Spleen (tissue), 11 donors: ENCODE measurements around the gene PPP5C. TPM values are rescaled to one million over a fixed set of nuclear protein-coding genes. Genes with fewer than 3 reads are reported as not detected.

Source experiments
- DNase-seq: peaks from one replicate; pipeline ENCODE4 v3.0.0-alpha.2; 2020
- H3K27ac ChIP-seq, 8 donors: fragments of 200-600 bp; sonication (generic) in 7 of 8; 1 replicate in 4 of 8; 2 replicates in 4 of 8; pipeline versions ENCODE4 v1.5.0 to v1.8.0; 2016 to 2021; ENCODE audit warnings: inconsistent platforms in 4 of 8, mild to moderate bottlenecking in 4 of 8, moderate library complexity in 1 of 8
- H3K27me3 ChIP-seq, 7 donors: fragments of 200-600 bp; sonication (generic) in 6 of 7; replicated peaks in 1 of 7; 1 replicate in 4 of 7; 2 replicates in 3 of 7; pipeline versions ENCODE4 v1.5.0 to v1.8.0; 2016 to 2021; ENCODE audit warnings: inconsistent platforms in 3 of 7, mild to moderate bottlenecking in 1 of 7
- H3K36me3 ChIP-seq, 6 donors: fragments of 200-600 bp; sonication (generic) in 5 of 6; 1 replicate in 4 of 6; 2 replicates in 2 of 6; pipeline versions ENCODE4 v1.5.0 to v1.8.0; 2016 to 2021; ENCODE audit warnings: inconsistent platforms in 2 of 6
- H3K4me1 ChIP-seq, 6 donors: fragments of 200-600 bp; sonication (generic) in 5 of 6; 1 replicate in 3 of 6; 2 replicates in 3 of 6; pipeline versions ENCODE4 v1.5.0 to v1.8.0; 2016 to 2021; ENCODE audit warnings: inconsistent platforms in 3 of 6
- H3K4me3 ChIP-seq, 8 donors: fragments of 200-600 bp; sonication (generic) in 7 of 8; 1 replicate in 4 of 8; 2 replicates in 4 of 8; pipeline versions ENCODE4 v1.5.0 to v1.8.0; 2016 to 2021; ENCODE audit warnings: inconsistent platforms in 4 of 8, mild to moderate bottlenecking in 4 of 8, moderate library complexity in 2 of 8
- H3K9me3 ChIP-seq, 8 donors: fragments of 200-600 bp; sonication (generic) in 7 of 8; 1 replicate in 4 of 8; 2 replicates in 4 of 8; pipeline versions ENCODE4 v1.5.0 to v1.8.0; 2016 to 2021; ENCODE audit warnings: inconsistent platforms in 4 of 8
- CTCF ChIP-seq, 11 experiments: fragments of 200-600 bp in 7 of 11; fragments of 450-650 bp in 4 of 11; sonication (generic) in 4 of 11; IDR thresholded peaks in 8 of 11; conservative IDR thresholded peaks in 3 of 11; 1 replicate in 7 of 11; 2 replicates in 4 of 11; pipeline versions ENCODE4 v1.4.0 to v1.8.0; 2016 to 2021; ENCODE audit warnings: antibody characterized with exemption in 11 of 11, inconsistent platforms in 4 of 11, mild to moderate bottlenecking in 1 of 11
- POLR2A ChIP-seq, 3 donors: fragments of 450-650 bp; IDR thresholded peaks; one replicate each; pipeline ENCODE4 v1.5.1; 2017; ENCODE audit warnings: antibody characterized with exemption in 3 of 3, mild to moderate bottlenecking in 1 of 3
- POLR2AphosphoS5 ChIP-seq, 3 donors: sonication (generic); formaldehyde crosslinking; IDR thresholded peaks; one replicate each; pipeline ENCODE4 v1.5.1; 2017; ENCODE audit warnings: antibody characterized with exemption in 3 of 3
- WGBS, 5 donors: extraction: QIAGEN DNeasy Blood & Tissue Kit in 3 of 5; methylation state at CpG; one replicate each; pipeline versions ENCODE4 v1.1.5 to v1.1.7; 2013 to 2018; 5-methylcytosine and 5-hydroxymethylcytosine counted together
- intact Hi-C: fragments of 100-400 bp; cut with DNase I; formaldehyde crosslinking; loops from one replicate; pipeline ENCODE4 v1.15.0; 2023; ENCODE audit warnings: low total_unique reads
- polyA plus RNA-seq, 3 donors: library from polyadenylated mRNA; stranded (reverse); fragments of 200-250 nt; gene quantifications; one replicate each; pipeline ENCODE4 v1.2.1, GENCODE V29; 2013
- total RNA-seq, 7 donors: library from RNA; depleted of rRNA in 3 of 7; stranded (reverse); fragments of >200 nt in 3 of 7; fragmentation: NEBNext Ultra II Directional in 4 of 7; extraction: Animal tissue kit (Norgen Biotek cat#: 25700) in 4 of 7; gene quantifications; one replicate each; pipeline versions ENCODE4 v1.1.0 to v1.2.1, GENCODE V29; 2016 to 2021
- donor health status: healthy with polysubstance abuse.
- donor health status: DM: no; HTN: no; CAD: no; lungs with moderate emphysema.
- donor health status: DM: no; HTN: no; CAD: no.
- donor health status: Bipolar disorder and iron deficiency.
- donor health status: healthy.
- donor health status: DM: no; HTN: no; CAD: no.
- donor health status: DM: yes; HTN: yes; CAD: no.

Gene PPP5C
- total and polyA plus RNA-seq, 10 donors: 26.5 to 87.3 (median 68.6) TPM

GRCh38 chr19:46344363-46344762 is 2.5 kb upstream of the PPP5C start:
- Histone ChIP-seq H3K4me1 (peaks cover 14 to 30% (median 27%) of the 10 kb centered on the region in 6 donors), H3K27me3 (no peaks in the 10 kb centered on the region), H3K9me3 (no peaks in the 10 kb centered on the region), H3K4me3 (no peak overlapping the region), H3K27ac (no peak overlapping the region), H3K36me3 (peaks cover 0 to 30% (median 0%) of the 10 kb centered on the region in 6 donors)
- WGBS, 5 donors: 62 to 88% (median 85%) methylated on average over 1 of the region's 1 CpG
- no peak for DNase-seq
- intact Hi-C loops: no loop called here
- TF ChIP-seq POLR2A (IDR thresholded peaks at IDR 0.05): no peak
- TF ChIP-seq POLR2AphosphoS5 (IDR thresholded peaks at IDR 0.05): no peak
- no peak for TF ChIP-seq CTCF (IDR thresholded peaks at IDR 0.05 in 8 of 11, conservative IDR thresholded peaks at IDR 0.05 in 3 of 11)

DNA sequence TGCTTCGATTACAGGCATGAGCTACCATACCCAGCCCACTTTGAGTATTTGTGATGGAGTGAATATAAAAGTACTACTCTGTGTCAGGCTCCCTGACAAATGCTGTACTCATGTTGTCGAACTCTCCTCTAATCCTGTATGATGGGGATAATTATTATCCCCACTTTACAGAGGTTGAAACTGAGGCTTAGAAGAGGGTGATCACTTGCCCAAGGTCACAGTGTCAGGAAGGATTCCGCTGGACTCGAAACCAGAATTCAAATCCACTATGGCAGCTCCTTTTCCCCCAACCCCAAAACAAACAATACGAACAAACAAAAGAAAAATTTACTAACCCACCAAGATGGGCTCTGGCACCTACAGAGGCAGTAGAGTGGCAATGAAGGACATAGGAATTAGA is 1.7 kb upstream of the PPP5C start:
- no peak for DNase-seq
- Histone ChIP-seq H3K27me3 (no peaks in the 10 kb centered on the region), H3K27ac (peak overlapping the region in 1 of 8 donors; percentile 9), H3K9me3 (no peaks in the 10 kb centered on the region), H3K4me3 (no peak overlapping the region), H3K36me3 (peaks cover 0 to 22% (median 0%) of the 10 kb centered on the region in 6 donors), H3K4me1 (peaks cover 21 to 38% (median 35%) of the 10 kb centered on the region in 6 donors)
- WGBS, 5 donors: 90 to 95% (median 93%) methylated on average over 5 of the region's 5 CpGs
- intact Hi-C loops: no loop called here
- TF ChIP-seq POLR2A (IDR thresholded peaks at IDR 0.05) (no peak), POLR2AphosphoS5 (IDR thresholded peaks at IDR 0.05) (no peak)

DNA sequence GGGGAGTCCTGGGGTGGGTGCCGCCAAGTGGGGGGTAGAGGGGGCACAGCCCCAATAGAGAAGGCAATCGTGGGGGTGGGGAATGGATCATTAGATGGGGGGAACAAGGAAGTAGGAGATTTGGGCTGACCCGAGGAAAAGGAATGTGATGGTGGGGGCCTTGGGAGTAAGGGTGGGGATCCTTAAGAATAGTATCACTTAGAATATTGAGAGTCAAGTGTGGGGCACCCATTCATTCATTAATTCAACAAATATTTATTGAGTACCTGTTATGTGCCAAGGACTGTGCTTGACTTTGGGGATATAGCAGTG is 641 bp downstream of the PPP5C start:
- H3K36me3 ChIP-seq: peaks cover 0 to 6% (median 0%) of the 10 kb centered on the region in 6 donors
- peaks cover 44 to 62% (median 58%) of the 10 kb centered on the region in 6 donors for H3K4me1 ChIP-seq
- H3K27me3 ChIP-seq: no peaks in the 10 kb centered on the region
- TF ChIP-seq POLR2A (IDR thresholded peaks at IDR 0.05) (no peak), CTCF (IDR thresholded peaks at IDR 0.05 in 8 of 11, conservative IDR thresholded peaks at IDR 0.05 in 3 of 11) (no peak), POLR2AphosphoS5 (IDR thresholded peaks at IDR 0.05) (no peak)
- 2 to 4% (median 2%) methylated on average over 3 of the region's 3 CpGs for WGBS, 5 donors
- peak overlapping the region; percentile 82 to 100 (median 96) for H3K4me3 ChIP-seq
- H3K9me3 ChIP-seq: no peaks in the 10 kb centered on the region
- peak overlapping the region in 6 of 8 donors; percentile 88 to 93 (median 92) for H3K27ac ChIP-seq
- intact Hi-C loops: no loop called here
- no peak for DNase-seq

- peak overlapping the region in 5 of 8 donors; percentile 88 to 93 (median 91) for H3K27ac ChIP-seq
- no peaks in the 10 kb centered on the region for H3K27me3 ChIP-seq
- peaks cover 48 to 66% (median 62%) of the 10 kb centered on the region in 6 donors for H3K4me1 ChIP-seq
- peak overlapping the region in 6 of 8 donors; percentile 94 to 100 (median 97) for H3K4me3 ChIP-seq
- 70 to 82% (median 76%) methylated on average over 4 to 5 of the region's 5 CpGs for WGBS, 5 donors
- DNase-seq: no peak
- H3K9me3 ChIP-seq: no peaks in the 10 kb centered on the region
- TF ChIP-seq POLR2AphosphoS5 (IDR thresholded peaks at IDR 0.05) (no peak), CTCF (IDR thresholded peaks at IDR 0.05 in 8 of 11, conservative IDR thresholded peaks at IDR 0.05 in 3 of 11) (no peak), POLR2A (IDR thresholded peaks at IDR 0.05) (no peak)
- intact Hi-C loops: no loop called here
- peaks cover 0 to 10% (median 0%) of the 10 kb centered on the region in 6 donors for H3K36me3 ChIP-seq
Observed at GRCh38 chr19:46347985-46348384, 1.1 kb downstream of the PPP5C start.
